CD4-positive, CD25-positive, alpha-beta regulatory T cell (primary cell): ENCODE measurements around the gene WDR46. TPM values are rescaled to one million over a fixed set of nuclear protein-coding genes. Genes with fewer than 3 reads are reported as not detected.
"Not testable (repeated sequence)": the region's sequence is repeated elsewhere in the genome, so short reads cannot be mapped to it uniquely, and the experiment has no call there.

Experiments
- ATAC-seq, 2 donors: fragments of 150-1000 bp; cut with Tn5 transposase; one replicate each; pipeline ENCODE4 v1.10.0; 2021; ENCODE audit warnings: low read depth in 2 of 2, moderate number of reproducible peaks in 2 of 2, moderate library complexity in 1 of 2
- DNase-seq, 3 donors: peaks; one replicate each; pipeline versions ENCODE4 v3.0.0 to v3.0.0-alpha.2; 2012 to 2022; ENCODE audit warnings: mixed read lengths in 1 of 3
- H3K27ac ChIP-seq: one replicate; pipeline ENCODE4 v1.7.0; 2013; ENCODE audit warnings: mild to moderate bottlenecking, low read length; ENCODE audit not compliant: insufficient read depth, poor library complexity, severe bottlenecking
- H3K27me3 ChIP-seq: one replicate; pipeline ENCODE4 v1.7.0; 2013; ENCODE audit warnings: low read length; ENCODE audit not compliant: control insufficient read depth, insufficient read depth
- H3K36me3 ChIP-seq: one replicate; pipeline ENCODE4 v1.7.0; 2013; ENCODE audit warnings: mild to moderate bottlenecking, low read length, moderate library complexity; ENCODE audit not compliant: control insufficient read depth, insufficient read depth
- H3K4me1 ChIP-seq: 2 replicates; pipeline ENCODE4 v1.7.0; 2013; ENCODE audit warnings: mild to moderate bottlenecking, low read length; ENCODE audit not compliant: insufficient read depth, control insufficient read depth, poor library complexity, severe bottlenecking
- H3K4me3 ChIP-seq: one replicate; pipeline ENCODE4 v1.7.0; 2013; ENCODE audit warnings: low read depth, mild to moderate bottlenecking, low read length, moderate library complexity
- H3K9me3 ChIP-seq, 2 experiments: 1 replicate in 1 of 2; 2 replicates in 1 of 2; pipeline ENCODE4 v1.7.0; 2013; ENCODE audit warnings: low read length in 2 of 2, mild to moderate bottlenecking in 1 of 2, moderate library complexity in 1 of 2; ENCODE audit not compliant: control insufficient read depth in 2 of 2
- H3K27ac Mint-ChIP-seq, 3 donors: one replicate each; pipeline ENCODE4 v1.8.0; 2020 to 2022; ENCODE audit warnings: mild to moderate bottlenecking in 3 of 3, mixed read lengths in 3 of 3, moderate library complexity in 2 of 3
- H3K27me3 Mint-ChIP-seq: one replicate; pipeline ENCODE4 v1.8.0; 2022; ENCODE audit warnings: mild to moderate bottlenecking, mixed read lengths
- H3K36me3 Mint-ChIP-seq: one replicate; pipeline ENCODE4 v1.8.0; 2020; ENCODE audit warnings: mixed read lengths
- H3K4me1 Mint-ChIP-seq, 4 donors: one replicate each; pipeline ENCODE4 v1.8.0; 2020 to 2022; ENCODE audit warnings: mixed read lengths in 4 of 4, mild to moderate bottlenecking in 1 of 4
- H3K4me3 Mint-ChIP-seq, 4 donors: one replicate each; pipeline ENCODE4 v1.8.0; 2020 to 2022; ENCODE audit warnings: mild to moderate bottlenecking in 4 of 4, mixed read lengths in 4 of 4, moderate library complexity in 3 of 4
- H3K9me3 Mint-ChIP-seq, 7 donors: one replicate each; pipeline ENCODE4 v1.8.0; 2020 to 2022; ENCODE audit warnings: mixed read lengths in 7 of 7, mild to moderate bottlenecking in 3 of 7, moderate library complexity in 2 of 7
- polyA plus RNA-seq, 4 donors: library from polyadenylated mRNA; unstranded; fragments of 300-500 nt; fragmentation: Illumina TruSeq; gene quantifications; one replicate each; pipeline ENCODE4 v1.2.3, GENCODE V29; 2021
- total RNA-seq: library from RNA; stranded (reverse); gene quantifications from one replicate; pipeline ENCODE4 v1.2.3, GENCODE V29; 2022

The WDR46 gene
- total and polyA plus RNA-seq, 5 donors from 2014 or later, result 31.5 to 54.0 (median 50.8) TPM

DNA sequence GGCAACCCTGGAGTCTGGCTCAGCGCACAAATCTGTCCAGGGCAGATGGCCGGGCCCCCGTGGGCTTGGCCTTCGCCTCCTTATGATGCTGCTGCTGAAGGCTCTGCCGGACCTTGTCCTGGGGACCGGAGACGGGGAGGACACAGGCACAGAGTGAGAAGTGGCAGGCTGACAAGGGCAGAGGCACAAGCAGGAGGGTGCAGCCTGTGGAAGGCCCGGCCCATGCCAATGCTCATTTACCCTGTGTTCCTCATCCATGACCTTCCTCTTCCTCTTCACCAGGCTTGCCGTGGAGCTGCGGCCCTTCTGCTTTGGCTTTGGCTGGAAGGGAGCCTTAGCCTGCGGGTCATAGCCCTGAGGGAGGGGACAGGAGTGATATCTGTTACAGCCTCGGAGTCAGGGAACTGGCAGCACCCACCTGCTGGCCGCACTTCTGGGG lies 9.8 kb downstream of the WDR46 start:
- Mint-ChIP-seq H3K27me3 (no peaks in the 10 kb centered on the region), H3K4me1 (peaks cover 0 to 57% (median 21%) of the 10 kb centered on the region in 4 donors), H3K4me3 (peak overlapping the region; percentile 51 to 94 (median 92)), H3K9me3 (no peaks in the 10 kb centered on the region), H3K27ac (no peak overlapping the region), H3K36me3 (peaks cover 14% of the 10 kb centered on the region)
- ATAC-seq (no peak), DNase-seq (no peak)
- Histone ChIP-seq H3K4me3 (no peak overlapping the region), H3K9me3 (no peaks in the 10 kb centered on the region), H3K4me1 (peaks cover 54% of the 10 kb centered on the region), H3K36me3 (peaks cover 48% of the 10 kb centered on the region), H3K27ac (peak overlapping the region; percentile 87), H3K27me3 (no peaks in the 10 kb centered on the region)

DNA sequence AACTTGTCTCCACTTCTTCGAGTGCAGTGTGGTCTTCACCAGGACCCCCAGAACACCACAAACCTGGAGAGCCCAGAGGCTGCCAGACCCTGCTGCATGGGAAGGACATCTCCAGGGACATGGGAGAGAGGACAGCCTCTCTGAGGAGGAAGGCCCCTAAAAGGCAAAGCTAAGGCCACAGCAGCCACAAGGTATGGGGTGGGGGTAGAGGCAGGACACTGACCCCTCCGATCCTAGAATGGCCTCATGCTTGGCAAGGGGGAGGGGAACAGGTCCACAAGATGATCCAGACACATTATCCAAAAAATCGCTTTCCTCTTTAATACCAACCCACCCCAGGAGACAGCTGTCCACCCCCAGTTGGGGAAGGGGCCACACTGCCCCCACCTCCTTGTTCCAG lies 10.2 kb downstream of the WDR46 start:
- Histone ChIP-seq H3K36me3 (peaks cover 53% of the 10 kb centered on the region), H3K4me3 (no peak overlapping the region), H3K27ac (peak overlapping the region; percentile 87), H3K4me1 (peaks cover 59% of the 10 kb centered on the region), H3K27me3 (no peaks in the 10 kb centered on the region), H3K9me3 (no peaks in the 10 kb centered on the region)
- H3K36me3 Mint-ChIP-seq, result peaks cover 14% of the 10 kb centered on the region
- DNase-seq (no peak), ATAC-seq (no peak)
- peaks cover 0 to 60% (median 23%) of the 10 kb centered on the region in 4 donors for H3K4me1 Mint-ChIP-seq
- H3K9me3 Mint-ChIP-seq, result no peaks in the 10 kb centered on the region
- peak overlapping the region in 1 of 3 donors; percentile 99 for H3K27ac Mint-ChIP-seq
- peak overlapping the region; percentile 80 to 94 (median 92) for H3K4me3 Mint-ChIP-seq
- H3K27me3 Mint-ChIP-seq, result no peaks in the 10 kb centered on the region

DNA sequence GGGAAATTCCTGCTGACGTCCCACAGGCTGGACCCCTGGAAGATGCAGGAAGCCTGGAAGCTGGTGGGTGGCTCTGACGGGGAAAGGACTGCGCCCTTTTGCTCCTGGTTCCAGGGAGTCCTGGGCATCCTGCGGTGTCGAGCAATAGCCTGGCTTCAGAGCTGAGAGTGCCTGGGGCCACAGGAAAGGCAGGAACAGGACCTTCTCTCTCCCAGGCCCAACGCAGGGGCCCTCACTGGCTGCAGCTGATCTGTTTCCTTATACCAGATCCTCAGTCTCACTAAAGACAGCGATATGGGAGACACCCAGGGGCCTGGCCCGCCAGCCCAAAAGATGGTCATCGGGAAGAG lies 10.7 kb downstream of the WDR46 start:
- peak overlapping the region in 2 of 3 donors; percentile 48 to 99 for H3K27ac Mint-ChIP-seq
- H3K36me3 ChIP-seq, result peaks cover 50% of the 10 kb centered on the region
- ATAC-seq (no peak), DNase-seq (no peak)
- H3K27me3 ChIP-seq, result no peaks in the 10 kb centered on the region
- peak overlapping the region; percentile 87 for H3K27ac ChIP-seq
- peaks cover 0 to 64% (median 27%) of the 10 kb centered on the region in 4 donors for H3K4me1 Mint-ChIP-seq
- no peak overlapping the region for H3K4me3 ChIP-seq
- H3K4me1 ChIP-seq, result peaks cover 63% of the 10 kb centered on the region
- H3K9me3 Mint-ChIP-seq, result no peaks in the 10 kb centered on the region
- no peaks in the 10 kb centered on the region for H3K9me3 ChIP-seq
- H3K27me3 Mint-ChIP-seq, result no peaks in the 10 kb centered on the region
- H3K36me3 Mint-ChIP-seq, result peaks cover 14% of the 10 kb centered on the region
- peak overlapping the region; percentile 91 to 94 (median 92) for H3K4me3 Mint-ChIP-seq

DNA sequence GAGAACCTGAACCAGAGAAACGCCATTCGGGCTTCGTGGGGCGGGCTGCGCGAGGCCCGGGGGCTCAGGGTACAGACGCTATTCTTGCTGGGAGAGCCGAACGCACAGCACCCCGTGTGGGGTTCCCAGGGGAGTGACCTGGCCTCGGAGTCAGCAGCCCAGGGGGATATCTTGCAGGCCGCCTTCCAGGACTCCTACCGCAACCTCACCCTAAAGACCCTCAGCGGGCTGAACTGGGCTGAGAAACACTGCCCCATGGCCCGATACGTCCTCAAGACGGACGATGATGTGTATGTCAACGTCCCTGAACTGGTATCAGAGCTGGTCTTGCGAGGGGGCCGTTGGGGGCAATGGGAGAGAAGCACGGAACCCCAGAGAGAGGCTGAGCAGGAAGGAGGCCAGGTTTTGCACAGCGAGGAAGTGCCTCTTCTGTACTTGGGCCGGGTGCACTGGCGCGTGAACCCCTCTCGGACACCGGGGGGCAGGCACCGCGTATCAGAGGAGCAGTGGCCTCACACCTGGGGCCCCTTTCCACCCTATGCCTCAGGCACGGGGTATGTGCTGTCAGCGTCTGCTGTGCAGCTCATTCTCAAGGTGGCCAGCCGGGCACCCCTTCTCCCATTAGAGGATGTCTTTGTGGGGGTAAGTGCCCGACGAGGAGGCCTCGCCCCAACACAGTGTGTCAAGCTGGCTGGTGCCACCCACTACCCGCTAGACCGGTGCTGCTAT lies 11.2 kb downstream of the WDR46 start:
- H3K4me1 ChIP-seq, result peaks cover 69% of the 10 kb centered on the region
- Mint-ChIP-seq H3K27ac (peak overlapping the region; percentile 94 to 99 (median 94)), H3K4me1 (peaks cover 0 to 70% (median 32%) of the 10 kb centered on the region in 4 donors), H3K9me3 (no peaks in the 10 kb centered on the region), H3K4me3 (peak overlapping the region; percentile 91 to 94 (median 92)), H3K36me3 (peaks cover 14% of the 10 kb centered on the region), H3K27me3 (no peaks in the 10 kb centered on the region)
- no peaks in the 10 kb centered on the region for H3K9me3 ChIP-seq
- H3K27me3 ChIP-seq, result no peaks in the 10 kb centered on the region
- DNase-seq (peak; percentile 10 to 53 (median 30)), ATAC-seq (peak; percentile 6 to 15)
- H3K27ac ChIP-seq, result peak overlapping the region; percentile 87
- peaks cover 47% of the 10 kb centered on the region for H3K36me3 ChIP-seq
- H3K4me3 ChIP-seq, result peak overlapping the region; percentile 62

DNA sequence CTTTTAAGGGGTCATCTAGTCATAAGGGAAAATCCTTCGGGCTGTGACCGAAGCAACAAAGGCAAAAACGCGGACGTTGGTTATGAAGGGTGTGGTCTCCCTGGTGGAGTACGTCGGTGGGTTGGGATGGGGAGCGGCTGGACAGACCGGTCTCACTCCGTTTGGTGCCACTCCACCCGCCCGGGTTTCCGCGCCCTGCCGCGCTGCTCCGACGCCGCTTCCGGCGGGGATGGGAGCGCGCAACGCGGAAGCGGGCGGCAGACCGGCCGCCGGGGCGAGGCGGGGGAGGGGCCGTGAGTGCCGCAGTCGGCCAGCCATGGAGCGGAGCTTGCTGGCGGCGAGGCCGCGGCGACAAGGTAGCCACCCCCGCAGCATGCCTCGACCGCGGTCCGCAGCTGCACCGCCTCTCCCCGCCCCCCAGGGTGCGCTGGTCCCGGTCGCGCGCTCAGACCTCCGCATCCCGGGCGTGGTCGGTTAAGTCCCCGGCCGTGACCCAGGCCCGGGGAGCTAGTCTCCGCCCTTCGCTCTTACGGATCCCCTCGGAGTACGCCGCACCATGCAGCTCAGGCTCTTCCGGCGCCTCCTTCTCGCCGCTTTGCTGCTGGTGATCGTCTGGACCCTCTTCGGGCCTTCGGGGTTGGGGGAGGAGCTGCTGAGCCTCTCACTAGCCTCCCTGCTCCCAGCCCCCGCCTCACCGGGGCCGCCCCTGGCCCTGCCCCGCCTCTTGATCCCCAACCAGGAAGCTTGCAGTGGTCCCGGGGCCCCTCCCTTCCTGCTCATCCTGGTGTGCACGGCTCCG lies 12.0 kb downstream of the WDR46 start, which contains the start of gene B3GALT4:
B3GALT4 (plus strand) TSS at position 260 of the 799 bp plus-strand sequence; CDS start at position 557, 297 bp downstream.
- H3K27me3 Mint-ChIP-seq, result no peaks in the 10 kb centered on the region
- peak; percentile 72 to 88 (median 72) for DNase-seq
- H3K27ac Mint-ChIP-seq, result peak within 1 kb of the TSS; percentile 94 to 99 (median 94)
- no peaks in the 10 kb centered on the region for H3K9me3 ChIP-seq
- no peaks in the 10 kb centered on the region for H3K27me3 ChIP-seq
- peak; percentile 70 to 74 for ATAC-seq
- H3K9me3 Mint-ChIP-seq, result no peaks in the 10 kb centered on the region
- peak within 1 kb of the TSS; percentile 91 to 94 (median 92) for H3K4me3 Mint-ChIP-seq
- peaks cover 77% of the 10 kb centered on the region for H3K4me1 ChIP-seq
- peaks cover 18% of the 10 kb centered on the region for H3K36me3 Mint-ChIP-seq
- peak within 1 kb of the TSS; percentile 87 for H3K27ac ChIP-seq
- H3K36me3 ChIP-seq, result peaks cover 41% of the 10 kb centered on the region
- peak within 1 kb of the TSS; percentile 79 for H3K4me3 ChIP-seq
- H3K4me1 Mint-ChIP-seq, result peaks cover 0 to 76% (median 38%) of the 10 kb centered on the region in 4 donors

DNA sequence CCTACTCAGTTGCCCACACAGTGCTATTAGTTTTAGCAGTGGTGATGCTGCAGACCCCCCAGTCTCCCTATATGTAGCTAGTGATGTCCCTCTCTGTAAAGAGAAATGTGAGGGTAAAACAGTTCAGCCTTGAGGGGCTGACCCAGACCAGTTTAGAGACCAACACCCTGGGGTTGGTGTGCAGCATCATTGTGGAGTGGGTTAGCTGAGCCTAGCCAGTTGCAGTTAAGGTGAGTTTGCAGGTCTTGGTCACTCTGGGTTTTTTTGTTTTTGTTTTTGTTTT lies 12.5 kb downstream of the WDR46 start:
- no peak for ATAC-seq
- Mint-ChIP-seq H3K4me3 (peak overlapping the region; percentile 56 to 94 (median 89)), H3K27me3 (no peaks in the 10 kb centered on the region), H3K9me3 (no peaks in the 10 kb centered on the region), H3K27ac (peak overlapping the region; percentile 69 to 99 (median 91)), H3K36me3 (peaks cover 21% of the 10 kb centered on the region), H3K4me1 (peaks cover 4 to 81% (median 41%) of the 10 kb centered on the region in 4 donors)
- peaks cover 78% of the 10 kb centered on the region for H3K4me1 ChIP-seq
- peak overlapping the region; percentile 79 for H3K4me3 ChIP-seq
- H3K36me3 ChIP-seq, result peaks cover 39% of the 10 kb centered on the region
- no peaks in the 10 kb centered on the region for H3K9me3 ChIP-seq
- no peak for DNase-seq
- peak overlapping the region; percentile 87 for H3K27ac ChIP-seq
- no peaks in the 10 kb centered on the region for H3K27me3 ChIP-seq

DNA sequence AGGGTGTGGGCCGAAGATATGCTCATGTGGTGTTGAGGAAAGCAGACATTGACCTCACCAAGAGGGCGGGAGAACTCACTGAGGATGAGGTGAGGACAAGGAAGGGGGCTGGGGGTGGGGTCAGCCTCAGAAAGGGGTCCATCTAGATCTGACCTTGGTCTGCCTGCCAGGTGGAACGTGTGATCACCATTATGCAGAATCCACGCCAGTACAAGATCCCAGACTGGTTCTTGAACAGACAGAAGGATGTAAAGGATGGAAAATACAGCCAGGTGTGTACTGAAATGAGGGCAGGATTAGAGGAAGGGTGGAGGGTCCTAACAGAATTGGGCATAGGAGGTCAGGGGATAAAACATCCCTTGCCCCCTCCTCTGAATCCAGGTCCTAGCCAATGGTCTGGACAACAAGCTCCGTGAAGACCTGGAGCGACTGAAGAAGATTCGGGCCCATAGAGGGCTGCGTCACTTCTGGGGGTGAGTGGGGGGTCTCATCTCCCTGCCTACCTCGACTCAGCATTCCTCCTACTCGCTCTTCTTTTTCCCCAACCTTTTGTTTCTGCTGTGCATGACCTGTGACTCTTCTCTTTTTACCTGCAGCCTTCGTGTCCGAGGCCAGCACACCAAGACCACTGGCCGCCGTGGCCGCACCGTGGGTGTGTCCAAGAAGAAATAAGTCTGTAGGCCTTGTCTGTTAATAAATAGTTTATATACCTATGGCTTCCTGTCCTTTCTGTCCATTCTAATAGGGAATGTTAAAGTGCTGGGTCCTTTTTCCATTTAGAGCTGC lies 13.1 kb downstream of the WDR46 start:
- peak overlapping the region; percentile 79 for H3K4me3 ChIP-seq

More for the DNA sequence above, 13.1 kb downstream of the WDR46 start:
- H3K27ac ChIP-seq, result peak overlapping the region; percentile 87
- H3K27ac Mint-ChIP-seq, result peak overlapping the region; percentile 69 to 99 (median 91)
- H3K4me1 Mint-ChIP-seq, result peaks cover 5 to 84% (median 41%) of the 10 kb centered on the region in 4 donors
- DNase-seq, H3K27me3 Mint-ChIP-seq, H3K27me3 ChIP-seq, ATAC-seq, H3K9me3 Mint-ChIP-seq, H3K9me3 ChIP-seq: not testable (repeated sequence)
- H3K4me3 Mint-ChIP-seq, result peak overlapping the region; percentile 56 to 94 (median 89)
- peaks cover 21% of the 10 kb centered on the region for H3K36me3 Mint-ChIP-seq
- H3K4me1 ChIP-seq, result peaks cover 81% of the 10 kb centered on the region
- H3K36me3 ChIP-seq, result peaks cover 39% of the 10 kb centered on the region
